HepG2 (cell line): ENCODE data around the gene PODXL. TPM values are rescaled to one million over a fixed set of nuclear protein-coding genes. Genes with fewer than 3 reads are reported as not detected.
"Not testable (repeated sequence)": the region's sequence is repeated elsewhere in the genome, so short reads cannot be mapped to it uniquely, and the experiment has no call there.

Source experiments
- ATAC-seq: fragments of 200-7000 bp; cut with Tn5 transposase; 3 replicates; pipeline ENCODE4 v1.9.1; 2020; ENCODE audit warnings: mild to moderate bottlenecking, moderate library complexity
- BruUV-seq: library from RNA; stranded (reverse); fragments of 400-500 nt; replicated peaks from 2 replicates; lab custom pipeline; 2021; lab: Mats Ljungman, UMichigan
- CTCF ChIA-PET: fragments of 300-600 bp; formaldehyde crosslinking; extraction: SDS; loops from one replicate; lab custom pipeline; 2021; ENCODE audit warnings: low total read pairs, inconsistent platforms, low intra/inter-chr PET ratio; lab: Yijun Ruan, JAX
- POLR2A ChIA-PET: fragments of 350-600 bp; sonication (Branson Sonifier 250); formaldehyde crosslinking; loops from one replicate; lab custom pipeline; 2020; ENCODE audit warnings: antibody characterized with exemption, inconsistent platforms; lab: Yijun Ruan, JAX
- DNase-seq: peaks from one replicate; pipeline ENCODE4 v3.0.0-alpha.2; 2015; ENCODE audit warnings: low spot score
- FAIRE-seq: peaks from 3 replicates; lab custom pipeline; 2011; peaks lifted over from hg19 to GRCh38; lab: Jason Lieb, UNC
- H2AFZ ChIP-seq: one replicate; pipeline ENCODE4 v1.6.1; 2011; ENCODE audit warnings: low read length, inconsistent platforms
- H3K27ac ChIP-seq: fragments of 300-600 bp; 3 replicates; pipeline ENCODE4 v1.8.0; 2011; ENCODE audit warnings: mixed run types, mild to moderate bottlenecking, mixed read lengths, low read length, inconsistent platforms; ENCODE audit not compliant: insufficient read depth; ENCODE audit errors: extremely low read length
- H3K27me3 ChIP-seq, 2 experiments: fragments of 200-600 bp in 1 of 2; 2 replicates in 1 of 2; 3 replicates in 1 of 2; pipeline versions ENCODE4 v1.6.0 to v1.8.0; 2011; ENCODE audit warnings: low read length in 2 of 2, mild to moderate bottlenecking in 2 of 2, moderate library complexity in 2 of 2, inconsistent platforms in 1 of 2; ENCODE audit not compliant: insufficient read depth in 2 of 2, control insufficient read depth in 1 of 2
- H3K36me3 ChIP-seq, 2 experiments: fragments of 200-600 bp in 1 of 2; replicated peaks in 1 of 2; 2 replicates in 1 of 2; 3 replicates in 1 of 2; pipeline versions ENCODE4 v1.5.1 to v1.8.0; 2011; ENCODE audit warnings: low read length in 2 of 2, inconsistent platforms in 1 of 2; ENCODE audit not compliant: insufficient read depth in 2 of 2, control insufficient read depth in 1 of 2
- H3K4me1 ChIP-seq: 2 replicates; pipeline ENCODE4 v1.5.1; 2012; ENCODE audit warnings: low read length, inconsistent platforms; ENCODE audit not compliant: insufficient read depth
- H3K4me2 ChIP-seq: 2 replicates; pipeline ENCODE4 v1.6.0; 2011; ENCODE audit warnings: low read depth, low read length, inconsistent platforms
- H3K4me3 ChIP-seq, 3 experiments: fragments of 200-600 bp in 1 of 3; sonication (generic), shearing (Covaris generic) in 1 of 3; replicated peaks in 1 of 3; 2 replicates each; pipeline ENCODE4 v1.5.1; 2011 to 2016; ENCODE audit warnings: low read length in 3 of 3, inconsistent platforms in 2 of 3, low read depth in 2 of 3, mild to moderate bottlenecking in 2 of 3, control low read depth in 1 of 3, mixed read lengths in 1 of 3; ENCODE audit not compliant: insufficient read depth in 1 of 3
- H3K79me2 ChIP-seq: one replicate; pipeline ENCODE4 v1.6.1; 2011; ENCODE audit warnings: low read length, inconsistent platforms; ENCODE audit not compliant: insufficient read depth
- H3K9ac ChIP-seq: 2 replicates; pipeline ENCODE4 v1.6.0; 2011; ENCODE audit warnings: mild to moderate bottlenecking, low read depth, low read length, inconsistent platforms; ENCODE audit not compliant: insufficient read depth
- H3K9me3 ChIP-seq: 2 replicates; pipeline ENCODE4 v1.5.1; 2012; ENCODE audit warnings: mild to moderate bottlenecking, low read length
- H4K20me1 ChIP-seq: 2 replicates; pipeline ENCODE4 v1.6.0; 2011; ENCODE audit warnings: inconsistent platforms, mild to moderate bottlenecking, low read length, moderate library complexity; ENCODE audit not compliant: insufficient read depth
- MAFF ChIP-seq: IDR thresholded peaks from 2 replicates; pipeline ENCODE4 v1.6.1; 2011; ENCODE audit warnings: low read depth, low read length, improper control_type of control experiment
- MAFK ChIP-seq, 2 experiments: IDR thresholded peaks in 1 of 2; conservative IDR thresholded peaks in 1 of 2; 2 replicates each; pipeline ENCODE4 v1.6.1; 2011; ENCODE audit warnings: improper control_type of control experiment in 2 of 2, low read length in 2 of 2
- TIGD3 ChIP-seq: sonication (generic); formaldehyde crosslinking; IDR thresholded peaks from 2 replicates; pipeline ENCODE4 v1.5.1; 2020; ENCODE audit warnings: mild to moderate bottlenecking, missing genetic modification reagents, borderline replicate concordance
- WGBS: methylation state at CpG from one replicate; pipeline ENCODE4 v1.1.6; 2017; ENCODE audit warnings: low lambda C conversion rate; 5-methylcytosine and 5-hydroxymethylcytosine counted together
- in situ Hi-C: cut with HindIII; loops from 2 replicates; pipeline ENCODE4 v1.10.0; 2017; ENCODE audit warnings: low pct_unique_long_range_greater_than_20kb; ENCODE audit not compliant: extremely low pct_ligation_motif_present
- intact Hi-C: fragments of 100-400 bp; cut with micrococcal nuclease; formaldehyde crosslinking; loops from one replicate; pipeline ENCODE4 v1.10.0; 2022; ENCODE audit not compliant: unreplicated experiment
- polyA plus RNA-seq, 8 experiments: library from polyadenylated mRNA; depleted of rRNA in 3 of 8; stranded (reverse) in 7 of 8; unstranded in 1 of 8; fragments of >200 nt; fragmentation: Illumina TruSeq in 4 of 8; extraction: Trizol in 4 of 8; gene quantifications; 2 replicates each; pipeline versions ENCODE4 v1.2.1 to v1.2.3, GENCODE V29; 2011 to 2016; ENCODE audit warnings: low read depth in 4 of 8, missing spikeins in 1 of 8, mixed read lengths in 1 of 8; ENCODE audit not compliant: insufficient read depth in 1 of 8
- total RNA-seq, 5 experiments: library from RNA; depleted of rRNA; stranded (reverse); fragments of >200 nt; fragmentation: Illumina TruSeq; extraction: Trizol; gene quantifications; 2 replicates each; pipeline ENCODE4 v1.2.3, GENCODE V29; 2016; ENCODE audit warnings: low read depth in 1 of 5

PODXL gene
- total and polyA plus RNA-seq, 2 of the 13 experiments (the other 11 are each of a cell fraction or from before 2014, with no cell fraction given): 0.22 to 0.54 TPM

GRCh38 chr7:131517218-131517923, 39.1 kb downstream of the PODXL start:
- in situ Hi-C loops: no loop called here

GRCh38 chr7:131515471-131515870, 41.0 kb downstream of the PODXL start:
- H3K9ac ChIP-seq, DNase-seq, H2AFZ ChIP-seq, ATAC-seq, POLR2A ChIA-PET, H3K79me2 ChIP-seq, CTCF ChIA-PET, H3K27ac ChIP-seq, in situ Hi-C loops, H3K36me3 ChIP-seq, H3K4me1 ChIP-seq, H3K9me3 ChIP-seq, BruUV-seq, H3K4me3 ChIP-seq, H3K4me2 ChIP-seq, H3K27me3 ChIP-seq, FAIRE-seq, H4K20me1 ChIP-seq, intact Hi-C loops: not testable (repeated sequence)
- 66% methylated on average over 7 of the region's 7 CpGs for whole genome bisulfite sequencing

More at GRCh38 chr7:131517218-131517923, 39.1 kb downstream of the PODXL start:
- Histone ChIP-seq H3K4me3 (no peak overlapping the region), H3K4me1 (peaks cover 6% of the 10 kb centered on the region; the same call in 1 of the 2 replicates), H3K9ac (no peak overlapping the region), H3K79me2 (no peaks in the 10 kb centered on the region), H3K9me3 (no peaks in the 10 kb centered on the region), H3K27ac (no peak overlapping the region)
- no peak for DNase-seq
- no peak for ATAC-seq
- WGBS: 64% methylated on average over 19 of the region's 19 CpGs
- intact Hi-C loops: no loop called here
- FAIRE-seq: no peak
- TF ChIP-seq MAFF (0 out of 2 replicates have a peak, but pooled peaks have one; percentile 9), TIGD3 (CRISPR knock-in tag) (no peak), MAFK (conservative IDR thresholded peaks at IDR 0.05 in 1 of 2, IDR thresholded peaks at IDR 0.05 in 1 of 2; ENCODE audit: low read length in 2 of 2) (peak in 1 of 2 experiments; percentile 20; a peak in 2 of 4 replicates)
- TF ChIP-seq, all 625 proteins: peak for 2
- no peak overlapping the region for H3K4me2 ChIP-seq
- no peaks in the 10 kb centered on the region for H4K20me1 ChIP-seq
- BruUV-seq: no TSS peak
- H2AFZ ChIP-seq: no peak overlapping the region
- H3K36me3 ChIP-seq: no peaks in the 10 kb centered on the region
- CTCF ChIA-PET: no interaction called here
- POLR2A ChIA-PET: no interaction called here
- H3K27me3 ChIP-seq: 0 out of 5 replicates have a peak, but pooled peaks cover 0 to 3% of the 10 kb centered on the region in 2 experiments
